HG02798 (cell line): Measurements from ENCODE around the gene MMEL1.

Experiments
- ATAC-seq: cut with Tn5 transposase; IDR thresholded peaks from one replicate; pipeline ENCODE4 v1.9.1; 2021; ENCODE audit warnings: mild to moderate bottlenecking; ENCODE audit not compliant: unreplicated experiment, poor library complexity

The MMEL1 gene

DNA sequence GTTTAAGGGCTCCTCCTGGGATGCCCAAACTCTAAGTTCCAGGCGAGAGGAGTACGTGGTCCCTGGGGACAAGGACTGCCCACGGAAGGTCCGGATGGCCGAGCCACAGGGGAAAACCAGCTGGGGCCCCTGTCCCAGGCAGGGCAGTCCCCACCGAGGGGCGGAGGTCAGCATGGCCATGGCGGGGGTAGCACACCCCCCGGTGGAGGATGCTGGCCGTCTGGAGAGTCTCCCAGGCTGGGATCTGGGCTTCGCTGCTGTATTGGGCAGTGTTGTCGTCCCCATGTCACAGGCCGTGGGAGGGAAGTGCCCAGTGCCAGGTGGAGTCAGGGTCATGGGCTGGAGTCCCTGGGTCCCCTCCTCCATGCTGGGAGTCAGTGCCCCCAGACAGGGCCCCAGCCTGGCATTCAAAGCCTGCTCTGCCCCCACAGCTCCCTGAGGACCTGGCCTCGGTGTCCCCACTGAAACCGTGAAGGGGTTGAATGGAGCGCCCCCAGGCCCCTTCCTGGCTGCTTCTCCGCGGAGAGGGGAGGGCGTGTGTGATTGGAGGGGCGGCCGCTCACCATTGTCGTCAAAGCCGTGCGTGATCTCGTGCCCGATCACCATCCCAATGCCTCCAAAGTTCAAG, 39.5 kb downstream of the MMEL1 start:
- ATAC-seq = no peak

DNA sequence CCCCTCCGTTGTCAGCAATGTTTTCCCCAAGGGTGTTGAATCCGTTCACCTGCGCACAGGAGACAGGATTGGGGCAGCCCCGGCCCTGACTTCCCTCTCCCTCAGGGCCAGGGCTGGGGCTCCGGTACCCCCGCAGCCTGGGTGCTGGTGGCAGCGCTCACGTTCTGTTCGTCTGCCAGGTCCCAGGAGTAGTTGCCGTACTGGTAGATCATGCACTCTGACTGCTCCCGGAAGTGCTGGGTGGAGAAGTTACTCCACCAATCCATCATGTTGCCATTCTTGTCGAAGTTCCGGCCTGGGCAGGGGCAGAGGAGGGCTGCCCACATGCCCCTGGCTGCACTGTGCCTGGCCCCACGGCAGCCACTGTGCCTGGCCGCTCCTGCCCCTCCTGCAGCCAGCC, 40.1 kb downstream of the MMEL1 start:
- ATAC-seq = no peak

DNA sequence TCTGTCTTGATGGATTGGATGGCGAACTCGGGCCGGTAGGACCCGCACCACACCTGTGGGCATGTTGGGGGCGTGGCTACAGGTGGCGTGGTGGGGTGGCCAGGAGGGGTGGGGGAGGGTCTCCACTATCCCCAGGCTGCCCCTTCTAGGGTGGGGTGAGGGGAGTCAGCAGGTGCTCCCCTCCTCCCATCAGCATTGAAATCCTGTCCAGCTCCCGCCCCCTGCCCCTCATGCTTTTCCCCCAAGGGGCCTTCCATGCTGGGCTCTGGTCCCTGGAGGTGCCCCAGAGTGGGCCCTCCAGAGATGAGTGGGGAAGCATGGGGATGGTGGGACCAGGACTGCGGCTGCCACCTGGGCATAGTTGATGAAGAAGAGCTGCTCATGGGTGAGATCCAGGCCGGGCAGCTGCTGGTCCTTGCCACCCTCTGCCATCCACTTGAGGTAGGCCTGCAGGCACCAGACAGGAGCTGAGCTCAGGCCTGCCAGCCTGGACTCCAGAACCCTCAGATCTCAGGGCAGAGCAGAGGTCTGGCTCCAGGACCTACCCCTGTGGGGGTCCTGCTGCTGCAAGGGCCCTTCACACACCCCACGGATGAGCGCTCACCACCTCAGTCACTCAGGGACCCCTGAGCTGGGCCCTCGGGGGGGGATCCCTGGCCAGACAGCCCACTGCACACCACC, 41.1 kb downstream of the MMEL1 start:
- ATAC-seq = no peak

DNA sequence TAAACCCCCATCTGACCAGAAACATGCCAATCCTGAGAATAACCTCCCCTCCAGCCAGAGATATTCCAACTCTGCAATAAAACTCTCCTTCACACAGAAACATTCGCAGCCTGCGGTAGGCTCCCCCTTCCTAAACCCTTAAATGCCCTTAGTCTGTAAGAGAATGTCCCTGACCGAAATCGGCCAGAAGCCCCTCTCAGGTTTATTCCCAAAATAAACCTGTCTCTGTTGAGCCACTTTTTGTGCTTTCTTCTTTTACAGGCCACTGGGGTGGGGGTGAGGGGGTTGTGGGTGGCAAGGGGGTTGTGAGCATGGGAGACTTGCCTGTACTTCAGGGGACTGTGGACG, 41.6 kb downstream of the MMEL1 start:
- no peak for ATAC-seq

DNA sequence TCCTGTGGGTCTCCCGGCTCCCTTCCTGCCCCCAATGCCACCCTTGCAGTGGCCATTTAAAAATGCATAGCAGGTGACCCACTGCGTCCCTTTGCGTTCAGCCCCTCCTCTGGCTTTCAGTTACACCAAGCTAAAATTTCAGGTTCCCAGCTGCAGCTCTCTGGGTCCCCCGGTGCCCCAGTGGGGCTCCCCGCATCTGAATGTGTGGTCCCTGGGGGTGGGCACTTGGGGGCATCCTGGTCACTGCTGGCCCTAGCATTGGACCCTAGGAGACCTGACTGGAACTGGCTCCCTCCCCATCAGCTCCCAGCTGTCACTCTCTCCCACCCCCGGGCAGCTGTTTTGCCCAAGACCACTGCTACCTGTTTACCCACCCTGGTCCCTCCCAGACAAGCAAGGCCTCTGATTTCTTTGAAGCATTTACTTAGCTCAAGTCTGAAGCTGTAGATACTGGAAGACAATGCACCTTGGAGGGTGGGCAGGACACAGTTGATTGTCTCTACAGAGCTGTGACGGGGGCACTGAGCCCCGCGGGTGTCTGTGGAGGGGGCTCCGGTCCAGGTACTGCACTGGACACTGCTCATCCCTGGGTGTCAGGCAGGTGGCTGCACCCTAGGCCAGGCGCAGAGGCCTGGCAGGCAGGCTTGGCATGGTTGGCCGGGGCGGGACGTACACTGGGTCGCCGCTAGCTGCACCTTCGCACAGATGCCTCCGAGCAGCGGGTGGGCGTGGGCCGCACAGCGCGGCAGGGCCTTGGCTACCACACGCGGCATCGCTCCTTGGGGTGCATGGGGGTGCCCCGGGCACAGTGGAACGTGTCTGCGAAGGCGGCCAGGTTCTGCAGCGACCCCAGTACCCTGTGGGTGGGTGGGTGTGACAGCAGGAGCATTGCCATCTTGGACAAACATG, 42.3 kb downstream of the MMEL1 start:
- no peak for ATAC-seq

DNA sequence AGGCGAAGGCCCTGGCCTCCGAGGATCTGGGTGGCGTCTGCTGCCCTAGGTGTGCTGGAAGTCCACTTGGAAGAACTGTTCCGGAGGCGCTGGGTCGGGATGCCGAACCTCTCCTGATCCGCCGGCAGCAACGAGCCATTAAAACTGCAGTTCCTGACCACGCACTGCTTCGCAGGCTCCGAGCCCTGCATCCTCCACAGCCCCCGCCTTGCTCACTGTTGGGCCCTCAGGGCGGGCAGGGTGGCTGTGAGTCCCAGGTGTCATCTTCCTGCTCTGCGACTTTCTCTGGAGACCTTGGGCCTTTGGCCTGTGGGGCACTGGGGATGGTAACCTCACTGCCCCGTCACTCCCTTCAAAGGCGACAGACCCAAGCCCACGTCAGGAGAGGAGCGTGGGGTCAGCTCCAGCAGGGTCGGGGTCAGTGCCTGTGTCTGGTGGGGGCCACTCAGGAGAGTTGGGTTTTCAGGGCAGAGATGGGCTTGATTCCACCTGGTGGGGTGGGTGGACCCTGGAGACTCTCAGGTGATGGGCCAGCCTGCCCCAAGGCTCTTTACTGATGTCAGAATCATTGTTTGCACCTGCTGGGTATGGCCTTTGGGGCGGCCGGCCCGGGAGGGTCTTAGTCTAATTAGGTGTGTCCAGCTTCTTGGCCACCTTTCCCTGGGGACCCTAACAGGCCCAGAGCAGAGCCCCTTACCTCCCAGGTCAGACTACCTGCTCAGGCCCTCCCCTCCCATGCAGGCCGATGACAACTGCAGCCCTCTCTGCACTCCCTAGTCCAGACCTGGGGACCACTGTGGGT, 43.2 kb downstream of the MMEL1 start:
- no peak for ATAC-seq

DNA sequence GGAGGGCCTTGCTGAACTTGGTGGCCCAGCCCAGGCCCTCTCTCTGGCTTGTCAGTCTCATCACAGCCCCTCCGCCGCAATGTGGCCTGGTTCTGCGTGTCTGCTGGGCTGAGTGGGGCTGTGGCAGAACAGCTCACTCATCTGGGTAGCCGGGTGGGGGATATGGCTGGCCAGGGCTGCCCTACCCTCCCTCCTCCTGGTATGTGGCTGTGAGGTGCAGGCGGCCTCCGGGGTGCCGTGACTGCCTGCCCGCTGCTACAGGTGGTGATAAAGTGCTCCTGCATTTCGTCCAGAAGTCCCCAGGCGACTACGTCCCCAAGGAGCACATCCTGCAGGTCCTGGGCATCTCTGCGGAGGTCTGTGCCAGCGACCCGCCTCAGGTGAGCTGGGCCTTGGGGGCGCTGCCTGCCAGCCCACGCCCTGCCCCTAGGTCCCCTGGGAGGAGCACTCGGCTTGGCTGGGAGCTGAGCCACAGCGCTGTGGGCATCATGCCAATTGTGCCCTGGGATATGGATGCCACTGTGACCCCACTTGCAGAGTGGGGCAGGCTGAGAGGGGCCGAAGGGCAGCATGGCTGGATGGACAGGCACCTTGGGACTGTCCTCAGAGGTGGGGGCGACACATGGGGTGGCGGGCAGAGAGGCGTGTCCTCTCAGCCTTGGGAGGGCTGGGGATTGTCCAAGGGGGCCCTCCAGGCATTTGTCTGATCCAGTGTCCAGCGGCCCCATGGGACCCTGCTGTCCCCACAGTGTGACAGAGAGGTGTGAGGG, 44.0 kb downstream of the MMEL1 start:
- ATAC-seq = no peak

DNA sequence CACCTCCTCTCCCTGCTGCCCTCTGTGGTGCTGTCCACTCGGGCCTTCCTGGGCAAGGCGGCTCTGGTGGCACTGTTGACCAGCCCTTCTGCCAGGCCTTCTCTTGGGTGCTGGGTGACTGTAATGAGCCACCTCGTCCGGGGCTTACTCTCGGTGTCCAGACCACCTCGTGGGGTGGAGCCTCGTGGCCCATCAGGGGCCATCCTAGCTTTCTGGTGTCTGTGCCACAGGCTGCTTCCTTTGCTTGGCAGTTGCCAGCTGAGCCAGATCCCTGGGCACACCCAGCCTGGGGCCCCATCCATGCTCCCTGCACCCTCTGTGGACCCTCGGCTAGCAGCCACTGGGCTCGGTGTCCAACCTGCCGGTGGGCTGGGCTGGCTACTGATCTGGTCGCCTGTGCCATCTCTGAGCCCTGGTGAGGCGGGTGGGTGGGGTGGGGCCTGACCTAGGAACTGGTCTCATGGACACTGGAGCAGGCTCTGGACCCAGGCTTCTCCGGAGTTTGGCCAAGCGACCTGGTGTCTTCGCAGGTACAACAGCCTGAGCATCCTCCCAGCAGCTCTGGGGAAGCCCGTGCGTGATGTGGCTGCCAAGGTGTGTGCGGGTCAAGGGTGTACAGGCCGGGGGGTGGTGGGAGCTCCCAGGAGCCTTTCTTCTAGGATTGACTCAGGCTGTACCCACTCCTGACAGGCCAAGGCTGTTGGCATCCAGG, 44.8 kb downstream of the MMEL1 start:
- ATAC-seq = no peak

DNA sequence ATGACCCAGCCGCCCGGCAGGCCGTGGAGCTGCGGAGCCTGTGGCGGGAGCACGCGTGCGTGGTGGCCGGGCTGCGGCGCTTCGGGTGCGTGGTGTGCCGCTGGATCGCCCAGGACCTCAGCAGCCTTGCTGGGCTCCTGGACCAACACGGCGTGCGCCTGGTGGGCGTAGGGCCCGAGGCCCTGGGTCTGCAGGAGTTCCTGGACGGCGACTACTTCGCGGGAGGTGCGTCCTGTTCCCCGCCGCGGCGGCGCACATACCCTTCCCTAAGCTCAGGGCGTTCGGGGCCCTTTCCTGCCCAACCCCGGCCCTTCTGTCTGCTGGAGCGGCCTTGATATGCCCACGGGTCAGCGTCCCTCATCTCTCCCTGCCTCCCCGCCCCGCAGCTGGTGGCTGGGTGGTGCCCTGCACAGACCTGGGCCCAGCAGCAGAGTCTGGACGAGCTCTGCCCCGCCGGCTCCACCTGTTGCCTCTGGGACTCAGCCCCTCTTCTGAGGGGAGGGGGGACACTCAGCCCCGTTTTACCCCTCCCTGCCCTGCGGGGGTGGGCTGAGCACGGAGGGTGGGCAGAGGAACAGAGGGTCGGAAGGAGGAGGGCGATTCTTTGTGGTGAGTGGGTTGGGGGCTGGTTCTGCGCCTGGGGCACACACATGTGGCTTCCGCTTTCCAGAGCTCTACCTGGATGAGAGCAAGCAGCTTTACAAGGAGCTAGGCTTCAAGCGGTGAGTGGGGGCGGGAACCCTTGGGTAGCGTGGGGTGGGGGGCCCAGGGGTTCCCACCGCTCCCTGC, 45.6 kb downstream of the MMEL1 start:
- ATAC-seq = no peak

DNA sequence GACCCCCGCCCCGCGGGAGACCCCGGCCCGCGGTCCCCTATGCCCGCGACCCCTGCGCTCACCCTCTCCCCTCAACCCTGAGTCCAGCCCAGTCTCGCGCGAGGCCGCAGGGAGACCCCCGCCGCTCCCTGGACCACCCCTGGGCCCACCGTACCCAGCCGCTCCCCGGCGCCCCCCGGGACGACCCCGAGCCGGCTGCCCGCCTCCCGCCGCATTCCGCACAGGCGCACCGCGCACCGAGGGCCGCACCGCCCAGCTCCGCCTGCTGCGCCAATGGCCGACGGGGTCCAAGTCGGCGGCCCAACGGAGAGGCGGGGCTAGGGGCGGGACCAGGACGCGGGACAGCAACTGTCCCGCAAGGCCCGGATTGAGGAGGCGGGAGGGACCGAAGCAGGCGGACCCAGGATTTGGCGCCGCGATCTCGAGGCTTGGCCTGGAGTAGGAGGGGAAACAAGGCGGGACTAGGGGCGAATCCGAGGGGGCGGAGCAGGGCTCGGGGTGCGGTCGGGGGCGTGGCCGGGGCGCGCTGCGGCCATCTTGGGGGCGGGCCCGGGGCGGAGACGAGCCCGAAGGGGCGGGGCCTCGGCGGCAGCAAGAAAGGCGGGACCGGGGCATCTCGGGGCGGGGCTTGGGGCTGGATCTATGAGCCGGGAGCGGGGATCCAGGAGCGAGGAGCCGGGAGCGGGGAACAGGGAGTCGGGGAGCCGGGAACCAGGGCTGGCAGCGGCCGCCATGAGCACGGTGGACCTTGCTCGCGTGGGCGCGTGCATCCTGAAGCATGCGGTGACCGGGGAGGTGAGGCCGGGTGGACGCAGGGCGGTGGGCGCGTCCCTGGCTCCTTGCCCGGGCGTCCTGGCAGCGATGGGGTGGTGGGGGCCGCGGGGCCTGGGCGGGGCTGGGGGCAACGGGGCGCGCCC, 46.4 kb downstream of the MMEL1 start, which contains the start of gene PRXL2B:
Gene PRXL2B (plus strand): TSS at position 624 of the 917 bp plus-strand sequence. CDS start 109 bp downstream, at position 733.
- ATAC-seq = peak; percentile 82

DNA sequence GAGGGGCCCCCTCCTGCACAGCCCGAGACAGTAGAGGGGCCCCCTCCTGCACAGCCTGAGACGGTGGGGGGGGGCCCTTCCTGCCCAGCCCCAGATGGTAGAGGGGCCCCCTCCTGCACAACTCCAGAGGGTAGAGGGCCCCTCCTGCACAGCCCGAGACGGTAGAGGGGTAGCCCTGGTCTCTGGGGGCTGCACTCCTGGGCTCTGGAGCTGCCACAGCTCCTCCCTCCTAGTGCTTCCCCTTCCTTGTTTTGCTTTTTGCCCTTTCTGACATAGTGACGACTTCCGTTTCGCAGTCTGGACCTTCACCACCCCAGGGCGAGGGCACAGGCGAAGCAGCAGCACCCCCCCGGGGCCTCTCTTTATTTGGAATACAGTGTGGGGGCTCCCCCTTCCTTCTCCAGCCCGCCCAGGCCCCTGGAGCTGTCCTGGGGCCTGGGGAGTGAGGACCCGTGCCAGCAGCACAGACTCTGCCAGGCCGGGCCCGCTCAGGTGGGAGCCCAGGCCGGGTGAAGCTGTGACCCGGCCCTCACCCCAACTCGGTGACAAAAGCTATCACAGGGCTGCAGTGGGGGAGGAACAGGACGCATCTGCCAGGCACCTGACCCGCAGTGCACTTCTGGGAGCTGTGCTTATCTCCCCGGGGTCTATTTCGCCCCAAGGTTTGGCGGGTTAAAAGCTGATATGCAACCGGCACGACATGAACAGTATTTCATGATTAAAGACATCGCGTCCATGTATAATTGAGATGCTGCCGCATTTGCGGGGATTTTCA, 47.3 kb downstream of the MMEL1 start:
- ATAC-seq = peak; percentile 29

DNA sequence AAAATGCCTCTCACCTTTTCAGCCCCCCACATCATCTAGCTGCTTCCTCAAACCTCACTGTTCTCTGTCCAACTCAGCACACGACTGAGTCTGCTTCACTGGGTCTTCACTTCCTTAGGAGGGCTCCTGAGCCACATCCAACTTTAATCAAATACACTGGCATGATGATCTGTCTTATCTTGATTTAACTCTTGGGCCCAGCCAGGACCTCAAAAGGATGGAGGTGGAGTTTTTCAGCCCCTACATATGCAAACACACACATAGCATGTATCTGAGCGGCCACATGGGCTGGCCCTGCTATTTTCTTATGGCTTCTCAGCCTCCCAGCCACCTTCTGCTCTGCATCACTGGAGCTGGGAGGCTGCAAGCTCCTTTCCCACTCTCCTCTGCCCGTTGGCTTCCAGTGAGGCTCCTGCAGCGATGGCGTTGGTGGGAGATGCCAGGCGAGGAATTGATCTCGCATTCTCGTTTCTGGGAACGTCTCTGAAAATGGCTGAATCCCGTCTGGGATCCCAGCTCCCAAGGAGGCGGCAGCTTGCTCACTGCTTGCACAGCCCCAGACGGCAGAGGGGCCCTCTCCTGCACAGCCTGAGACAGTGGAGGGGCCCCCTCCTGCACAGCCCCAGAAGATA, 48.0 kb downstream of the MMEL1 start:
- ATAC-seq = no peak

DNA sequence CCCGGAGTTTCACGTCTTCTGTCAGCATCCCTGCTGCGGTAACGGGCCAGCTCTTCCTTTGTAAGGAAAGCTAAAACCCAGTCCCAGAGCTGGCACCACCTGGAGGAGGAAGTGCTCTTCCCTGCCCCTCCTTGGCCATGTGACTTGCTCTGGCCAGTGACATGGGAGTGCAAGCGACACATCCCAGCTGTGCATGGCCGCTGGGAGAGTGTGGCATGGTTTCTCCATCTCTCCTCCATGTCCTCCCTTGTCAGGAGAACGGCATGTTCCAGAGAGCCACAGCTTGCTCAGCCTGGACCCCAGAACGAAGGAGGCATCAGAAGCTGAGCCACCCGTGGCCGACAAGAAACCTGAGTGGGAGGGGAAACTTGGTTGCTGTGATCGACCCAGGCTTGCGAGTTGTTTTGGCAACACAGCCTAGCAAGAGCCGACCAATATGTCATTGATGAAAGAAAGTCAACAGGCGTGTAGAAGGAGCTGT, 48.9 kb downstream of the MMEL1 start:
- ATAC-seq = no peak

DNA sequence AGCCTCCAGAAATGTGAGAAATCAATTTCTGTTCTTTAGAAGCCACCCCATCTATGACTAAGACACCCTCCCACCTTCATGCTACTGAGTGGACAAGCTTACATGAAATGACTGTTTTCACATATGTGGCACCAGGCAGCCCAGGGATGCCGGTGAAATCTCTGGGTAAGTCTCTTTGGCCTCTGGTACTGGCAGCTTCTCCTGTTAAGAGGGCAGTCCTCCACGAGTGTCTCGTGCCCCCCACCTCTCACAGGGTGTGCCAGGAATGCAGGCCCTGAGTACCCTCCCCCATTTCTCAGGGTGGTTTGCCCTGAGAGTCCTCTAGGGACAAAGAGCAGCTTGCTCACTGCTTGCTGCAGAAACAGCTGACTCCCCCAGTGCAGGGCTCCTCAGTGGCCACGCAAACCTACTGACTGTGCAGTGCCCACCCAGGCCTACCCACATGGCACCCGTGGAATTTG, 49.5 kb downstream of the MMEL1 start:
- no peak for ATAC-seq

DNA sequence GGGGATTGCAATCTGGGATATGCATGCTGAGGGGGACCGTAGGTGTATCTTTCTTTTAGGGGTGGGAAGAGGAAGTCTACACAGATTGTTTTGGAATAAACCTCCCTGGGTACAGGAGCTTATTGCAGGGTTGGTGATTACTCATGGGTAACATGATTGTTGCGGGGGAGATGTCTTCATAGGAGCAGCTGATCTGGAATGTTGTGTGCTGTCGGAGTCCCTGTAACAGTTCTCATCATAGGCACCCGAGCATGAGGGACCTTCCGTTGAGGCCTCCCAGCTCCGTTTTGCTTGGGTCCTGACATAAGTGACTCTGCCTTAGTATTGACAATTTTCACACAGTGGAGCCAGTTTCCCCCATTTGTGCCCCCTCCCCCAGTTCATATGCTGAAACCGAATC, 50.4 kb downstream of the MMEL1 start:
- ATAC-seq = no peak

DNA sequence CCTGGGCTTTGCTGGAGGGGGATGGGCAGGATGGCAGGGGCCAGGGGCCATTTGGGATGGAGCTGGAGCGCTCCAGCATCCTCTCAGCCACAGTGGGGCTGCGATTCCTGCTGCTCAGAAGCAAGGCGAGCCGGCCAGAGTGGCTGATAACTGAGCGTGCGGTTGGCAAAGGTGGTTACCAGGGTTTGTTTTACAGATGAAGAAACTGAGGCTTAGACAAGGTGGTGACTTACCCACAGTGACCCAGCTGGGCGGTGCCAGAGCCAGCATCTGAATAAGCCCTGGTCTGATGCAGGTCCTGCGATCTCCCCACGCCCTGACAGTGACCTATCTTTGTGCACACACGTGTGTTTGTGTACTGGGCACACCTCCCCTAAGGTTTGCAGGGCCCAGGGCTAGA, 52.1 kb downstream of the MMEL1 start:
- ATAC-seq = no peak
